ENCODE data around the gene LIMS4.
"Not testable (repeated sequence)": the region's sequence is repeated elsewhere in the genome, so short reads cannot be mapped to it uniquely, and the experiment has no call there.

The LIMS4 gene

GRCh38 chr2:110450951-110451350 is 21.7 kb downstream of the LIMS4 start:
- DNase-seq (ENCODE audit: low read depth) = not testable (repeated sequence)

- not testable (repeated sequence) for DNase-seq (ENCODE audit: low read depth)
Measured at GRCh38 chr2:110449127-110449947, 23.3 kb downstream of the LIMS4 start.

- not testable (repeated sequence) for DNase-seq (ENCODE audit: low read depth)
Measured at GRCh38 chr2:110446644-110447043, 26.0 kb downstream of the LIMS4 start.

GRCh38 chr2:110443305-110444005 is 29.2 kb downstream of the LIMS4 start:
- not testable (repeated sequence) for DNase-seq (ENCODE audit: low read depth)

GRCh38 chr2:110441905-110442304 is 30.7 kb downstream of the LIMS4 start:
- DNase-seq (ENCODE audit: low read depth) = not testable (repeated sequence)

DNA sequence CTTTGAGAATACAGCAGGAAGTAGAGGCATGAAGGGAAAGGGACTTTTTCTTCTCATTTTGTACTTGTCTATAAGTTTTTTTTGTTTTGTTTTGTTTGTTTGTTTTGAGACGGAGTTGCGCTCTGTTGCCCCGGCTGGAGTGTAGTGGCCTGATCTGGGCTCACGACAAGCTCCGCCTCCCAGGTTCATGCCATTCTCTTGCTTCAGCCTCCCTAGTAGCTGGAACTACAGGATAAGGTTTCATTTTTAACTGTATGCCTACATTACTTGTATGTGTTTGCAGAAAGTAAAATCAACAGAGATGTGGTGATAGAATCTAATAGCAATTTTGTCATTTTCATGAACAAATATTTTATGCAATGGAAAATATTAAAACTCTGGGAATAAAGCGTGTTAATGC is 38.1 kb downstream of the LIMS4 start:
- DNase-seq (ENCODE audit: low read depth) = not testable (repeated sequence)

DNA sequence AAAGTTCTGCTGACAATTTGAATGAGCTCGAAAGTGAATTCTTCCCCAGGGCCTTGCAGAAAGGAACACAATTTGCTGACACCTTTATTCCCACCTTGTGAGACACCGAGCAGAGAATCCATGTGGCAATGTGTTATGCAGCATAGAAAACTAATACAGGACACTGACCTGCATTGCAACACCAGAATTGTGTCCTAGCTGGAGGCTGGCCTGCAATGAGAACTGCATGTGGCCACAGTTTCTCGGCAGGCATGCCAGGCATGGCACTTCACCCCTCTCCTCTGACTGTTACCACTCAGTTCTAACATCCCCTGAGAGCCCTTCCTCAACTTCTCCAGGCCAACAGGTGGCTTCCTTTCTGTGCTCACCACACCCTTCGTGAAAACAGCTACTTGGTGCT is 46.9 kb downstream of the LIMS4 start:
- not testable (repeated sequence) for DNase-seq (ENCODE audit: low read depth)

DNA sequence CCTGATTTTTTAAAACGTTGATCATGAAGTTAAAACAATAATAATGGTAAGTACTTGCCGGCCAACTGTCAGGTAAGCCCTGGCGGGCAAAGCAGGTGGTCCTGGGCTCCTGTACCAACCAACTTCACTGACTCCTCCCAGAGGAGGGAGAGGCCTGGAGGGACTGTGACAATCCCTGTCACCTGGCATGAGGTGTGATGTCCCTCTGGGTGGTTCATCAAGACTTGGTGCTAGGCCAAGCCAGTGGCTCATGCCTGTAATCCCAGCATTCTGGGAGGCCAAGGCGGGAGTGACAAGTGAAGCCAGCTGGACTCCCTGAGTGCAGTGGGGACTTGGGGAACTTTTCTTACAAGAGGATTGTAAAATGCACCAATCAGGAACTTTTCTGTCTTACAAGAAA is 48.2 kb downstream of the LIMS4 start:
- not testable (repeated sequence) for DNase-seq (ENCODE audit: low read depth)

DNA sequence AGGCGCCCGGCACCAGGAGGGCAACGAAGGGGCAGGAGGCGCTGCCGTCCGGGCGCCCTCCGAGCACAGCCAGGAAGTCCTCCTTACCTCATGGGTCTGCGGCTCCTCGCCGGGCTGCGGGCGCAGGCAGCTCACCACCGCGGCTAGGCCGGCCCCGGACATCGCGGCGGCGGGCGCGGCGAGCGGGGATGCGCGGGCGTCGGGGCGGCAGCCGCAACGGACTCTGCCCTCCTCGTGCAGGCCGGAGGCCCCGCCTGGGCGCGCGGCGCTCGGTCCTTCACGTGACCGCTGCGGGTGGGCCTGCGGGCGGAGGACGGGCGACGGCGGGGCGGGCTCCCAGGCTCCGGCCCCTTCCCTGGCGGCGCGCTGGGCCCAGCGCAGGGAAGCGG is 49.0 kb downstream of the LIMS4 start:
- not testable (repeated sequence) for DNase-seq (ENCODE audit: low read depth)

DNA sequence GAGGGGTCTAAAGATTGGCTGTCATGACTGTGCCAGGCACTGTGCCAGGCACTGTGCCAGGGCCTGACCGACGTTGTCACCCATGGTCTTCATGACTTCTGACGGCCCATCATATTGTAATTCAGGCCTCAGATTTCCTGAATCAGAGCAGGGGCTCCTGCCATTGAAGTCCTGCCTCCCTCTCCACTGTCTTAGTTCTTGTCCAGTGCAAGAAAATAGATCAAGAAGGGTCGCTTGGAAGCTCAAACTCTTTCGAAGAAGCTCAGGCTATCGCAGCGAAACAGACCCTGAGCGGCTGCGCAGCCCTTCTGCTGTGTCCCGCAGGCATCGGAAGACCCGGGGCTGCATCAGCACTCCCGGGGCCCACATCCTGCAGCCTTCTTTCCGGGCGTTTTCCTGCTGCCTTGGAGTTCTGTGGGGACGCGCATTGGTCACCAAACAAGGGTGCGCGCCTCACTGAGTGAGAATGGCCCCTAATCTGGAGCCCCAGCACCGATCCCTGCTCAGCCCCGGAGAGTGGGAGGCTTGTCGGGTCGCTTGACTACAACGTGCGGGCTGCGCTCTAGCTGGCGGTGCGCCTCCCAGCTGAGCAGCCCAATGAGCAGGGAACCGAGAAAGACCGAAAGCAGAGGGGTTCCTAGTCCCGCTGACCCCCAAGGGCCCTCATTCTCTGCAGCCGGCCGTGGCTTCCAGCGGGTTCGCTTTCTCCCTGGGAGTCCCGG is 49.6 kb downstream of the LIMS4 start:
- DNase-seq (ENCODE audit: low read depth) = not testable (repeated sequence)

- DNase-seq (ENCODE audit: low read depth) = not testable (repeated sequence)
Measured at GRCh38 chr2:110420641-110421354, 51.8 kb downstream of the LIMS4 start.

GRCh38 chr2:110407142-110407541 is 65.5 kb downstream of the LIMS4 start:
- not testable (repeated sequence) for DNase-seq (ENCODE audit: low read depth)

DNA sequence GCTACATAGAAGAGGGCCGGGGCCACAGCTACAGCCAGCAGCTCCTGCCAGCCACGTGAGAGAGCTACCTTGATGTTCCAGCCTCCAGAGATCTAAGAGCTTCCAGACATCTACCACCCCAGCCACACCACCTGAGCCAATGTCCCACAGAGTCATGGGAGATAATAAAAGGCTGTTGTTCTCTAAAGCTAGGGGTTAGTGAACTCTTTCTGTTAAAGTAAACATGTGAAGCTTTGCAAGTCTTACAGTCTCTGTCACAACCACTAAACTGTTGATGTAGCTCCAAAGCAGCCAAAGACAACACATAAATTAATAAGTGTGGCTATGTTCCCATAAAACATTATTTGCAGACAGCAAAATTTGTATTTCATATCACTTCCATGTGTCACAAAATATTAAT is 67.6 kb downstream of the LIMS4 start:
- not testable (repeated sequence) for DNase-seq (ENCODE audit: low read depth)

DNA sequence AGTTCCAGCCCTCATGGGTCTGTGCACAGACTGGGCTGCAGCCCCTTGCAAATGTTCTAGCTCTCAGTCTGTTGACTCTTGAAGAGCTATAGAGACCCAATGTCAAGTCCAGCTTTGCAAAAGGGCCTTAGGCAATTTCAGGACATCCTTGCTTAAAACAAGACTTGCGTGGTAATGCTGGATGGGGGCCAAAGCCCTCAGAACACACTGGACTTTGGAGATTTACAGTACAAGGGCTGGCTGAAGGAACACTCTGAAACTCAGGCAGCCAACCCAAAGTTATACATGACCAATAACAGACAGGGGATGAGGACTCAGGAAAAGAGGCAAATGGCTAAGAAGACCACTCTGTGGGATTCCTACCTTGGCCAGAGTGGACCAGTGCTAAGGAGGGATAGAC is 68.4 kb downstream of the LIMS4 start:
- not testable (repeated sequence) for DNase-seq (ENCODE audit: low read depth)

- not testable (repeated sequence) for DNase-seq (ENCODE audit: low read depth)
Measured at GRCh38 chr2:110401001-110401618, 71.5 kb downstream of the LIMS4 start.

DNA sequence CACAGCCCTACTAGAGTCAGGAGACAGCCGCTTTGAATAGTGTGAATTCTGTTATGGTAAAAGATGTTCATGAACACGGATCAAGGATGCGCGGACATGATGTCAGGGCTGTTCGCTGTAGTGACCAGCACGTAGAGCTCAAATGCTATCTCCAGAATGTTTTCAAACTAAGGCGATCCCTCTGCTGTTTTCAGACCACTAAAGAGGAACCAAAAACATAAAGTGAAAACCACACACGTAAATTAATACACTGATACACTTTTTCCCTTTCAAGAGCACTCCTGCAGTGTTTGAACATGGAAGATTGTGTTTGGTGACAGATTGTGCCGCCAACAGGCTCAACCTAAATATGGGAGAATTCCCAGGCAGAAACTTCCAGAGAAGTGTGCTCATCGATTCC is 73.2 kb downstream of the LIMS4 start:
- not testable (repeated sequence) for DNase-seq (ENCODE audit: low read depth)

GRCh38 chr2:110395990-110396389 is 76.6 kb downstream of the LIMS4 start:
- DNase-seq (ENCODE audit: low read depth) = not testable (repeated sequence)

All from activated T-cell treated with anti-CD3 and anti-CD28 coated beads for 24 hours (primary cell).